MCF 10A (cell line): Measurements from ENCODE around the gene TARS1. TPM values are rescaled to one million over a fixed set of nuclear protein-coding genes. Genes with fewer than 3 reads are reported as not detected.

Experiments used
- BruUV-seq: library from RNA; stranded (reverse); fragments of 400-500 nt; replicated peaks from 2 replicates; lab custom pipeline; 2021; lab: Mats Ljungman, UMichigan
- CTCF ChIA-PET: fragments of 300-600 bp; sonication (Branson Sonifier 250); formaldehyde crosslinking; extraction: SDS; loops from one replicate; lab custom pipeline; 2021; ENCODE audit warnings: antibody characterized with exemption, inconsistent platforms; lab: Yijun Ruan, JAX
- POLR2A ChIA-PET: fragments of 300-600, 350-650 bp; sonication (Branson Sonifier 250); formaldehyde crosslinking; extraction: SDS; loops from one replicate; lab custom pipeline; 2020; ENCODE audit warnings: antibody characterized with exemption, inconsistent platforms; lab: Yijun Ruan, JAX
- DNase-seq: peaks from one replicate; pipeline ENCODE4 v3.0.0-alpha.2; 2018; ENCODE audit not compliant: unreplicated experiment
- H3K27ac Mint-ChIP-seq: one replicate; pipeline ENCODE4 v1.8.0; 2022; ENCODE audit warnings: mild to moderate bottlenecking, low read depth, mixed read lengths; ENCODE audit not compliant: unreplicated experiment
- H3K27me3 Mint-ChIP-seq: one replicate; pipeline ENCODE4 v1.8.0; 2022; ENCODE audit warnings: mixed read lengths; ENCODE audit not compliant: insufficient read depth, unreplicated experiment
- H3K36me3 Mint-ChIP-seq: one replicate; pipeline ENCODE4 v1.8.0; 2022; ENCODE audit warnings: mild to moderate bottlenecking, moderate library complexity, mixed read lengths; ENCODE audit not compliant: insufficient read depth, unreplicated experiment
- H3K4me1 Mint-ChIP-seq: one replicate; pipeline ENCODE4 v1.8.0; 2022; ENCODE audit warnings: mixed read lengths; ENCODE audit not compliant: insufficient read depth, unreplicated experiment
- H3K4me3 Mint-ChIP-seq: one replicate; pipeline ENCODE4 v1.8.0; 2022; ENCODE audit warnings: mild to moderate bottlenecking, moderate library complexity, mixed read lengths; ENCODE audit not compliant: unreplicated experiment
- H3K9me3 Mint-ChIP-seq: one replicate; pipeline ENCODE4 v1.8.0; 2022; ENCODE audit warnings: mixed read lengths; ENCODE audit not compliant: unreplicated experiment
- intact Hi-C: fragments of 100-400 bp; cut with micrococcal nuclease; formaldehyde crosslinking; loops from 2 replicates; pipeline ENCODE4 v1.14.1; 2022
- total RNA-seq: library from RNA; stranded (reverse); gene quantifications from 2 replicates; pipeline ENCODE4 v1.2.3, GENCODE V29; 2022
- TF ChIP-seq, protein P1 (sequence below): fragments of 200-600 bp; IDR thresholded peaks from one replicate; pipeline ENCODE4 v1.8.0; 2022; ENCODE audit warnings: antibody characterized with exemption, mild to moderate bottlenecking; ENCODE audit not compliant: unreplicated experiment

Gene TARS1
- total RNA-seq, 1 experiment from 2014 or later, result 469 TPM

DNA sequence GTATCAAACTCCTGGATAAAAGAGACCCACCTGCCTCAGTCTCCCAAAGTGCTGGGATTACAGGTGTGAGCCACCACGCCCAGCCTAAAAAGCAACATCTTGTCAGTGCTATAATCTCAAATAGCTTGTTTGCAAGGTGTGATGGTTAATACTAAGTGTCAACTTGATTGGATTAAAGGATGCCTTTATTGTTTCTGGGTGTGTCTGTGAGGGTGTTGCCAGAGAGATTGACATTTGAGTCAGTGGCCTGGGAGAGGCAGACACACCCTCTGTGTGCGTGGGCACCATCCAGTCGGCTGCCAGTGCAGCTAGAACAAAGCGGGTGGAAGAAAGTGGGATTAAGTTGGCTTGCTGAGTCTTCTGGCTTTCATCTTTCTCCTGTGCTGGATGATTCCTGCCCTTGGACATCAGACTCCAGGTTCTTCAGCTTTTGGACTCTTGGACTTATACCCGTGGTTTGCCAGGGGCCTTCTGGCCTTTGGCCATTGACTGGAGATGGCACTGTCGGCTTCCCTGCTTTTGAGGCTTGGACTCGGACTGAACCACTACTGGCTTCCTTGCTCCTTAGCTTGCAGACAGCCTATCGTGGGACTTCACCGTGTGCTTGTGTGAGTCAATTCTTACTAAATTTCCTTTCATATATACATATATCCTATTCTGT, 28.1 kb downstream of the TARS1 start:
- Mint-ChIP-seq H3K4me1 (no peaks in the 10 kb centered on the region), H3K9me3 (no peaks in the 10 kb centered on the region), H3K27ac (no peak overlapping the region), H3K36me3 (peaks cover 100% of the 10 kb centered on the region), H3K4me3 (no peak overlapping the region), H3K27me3 (no peaks in the 10 kb centered on the region)
- POLR2A ChIA-PET, result interaction anchor here (0.9 to 2.1 kb wide), 6 partner anchors 8 to 28 kb away, joined by 3 to 7 read pairs (median 4); partner anchors contain the start of gene TARS1
- CTCF ChIA-PET, result interaction anchor here (0.6 to 3.3 kb wide), 6 partner anchors 11 to 501 kb away, joined by 3 to 30 read pairs (median 7); partner anchors contain the start of gene RXFP3
- BruUV-seq, result no TSS peak
- peak; percentile 42 for DNase-seq
- TF ChIP-seq, protein P1, sequence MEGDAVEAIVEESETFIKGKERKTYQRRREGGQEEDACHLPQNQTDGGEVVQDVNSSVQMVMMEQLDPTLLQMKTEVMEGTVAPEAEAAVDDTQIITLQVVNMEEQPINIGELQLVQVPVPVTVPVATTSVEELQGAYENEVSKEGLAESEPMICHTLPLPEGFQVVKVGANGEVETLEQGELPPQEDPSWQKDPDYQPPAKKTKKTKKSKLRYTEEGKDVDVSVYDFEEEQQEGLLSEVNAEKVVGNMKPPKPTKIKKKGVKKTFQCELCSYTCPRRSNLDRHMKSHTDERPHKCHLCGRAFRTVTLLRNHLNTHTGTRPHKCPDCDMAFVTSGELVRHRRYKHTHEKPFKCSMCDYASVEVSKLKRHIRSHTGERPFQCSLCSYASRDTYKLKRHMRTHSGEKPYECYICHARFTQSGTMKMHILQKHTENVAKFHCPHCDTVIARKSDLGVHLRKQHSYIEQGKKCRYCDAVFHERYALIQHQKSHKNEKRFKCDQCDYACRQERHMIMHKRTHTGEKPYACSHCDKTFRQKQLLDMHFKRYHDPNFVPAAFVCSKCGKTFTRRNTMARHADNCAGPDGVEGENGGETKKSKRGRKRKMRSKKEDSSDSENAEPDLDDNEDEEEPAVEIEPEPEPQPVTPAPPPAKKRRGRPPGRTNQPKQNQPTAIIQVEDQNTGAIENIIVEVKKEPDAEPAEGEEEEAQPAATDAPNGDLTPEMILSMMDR, result no peak
- intact Hi-C loops, result no loop called here

DNA sequence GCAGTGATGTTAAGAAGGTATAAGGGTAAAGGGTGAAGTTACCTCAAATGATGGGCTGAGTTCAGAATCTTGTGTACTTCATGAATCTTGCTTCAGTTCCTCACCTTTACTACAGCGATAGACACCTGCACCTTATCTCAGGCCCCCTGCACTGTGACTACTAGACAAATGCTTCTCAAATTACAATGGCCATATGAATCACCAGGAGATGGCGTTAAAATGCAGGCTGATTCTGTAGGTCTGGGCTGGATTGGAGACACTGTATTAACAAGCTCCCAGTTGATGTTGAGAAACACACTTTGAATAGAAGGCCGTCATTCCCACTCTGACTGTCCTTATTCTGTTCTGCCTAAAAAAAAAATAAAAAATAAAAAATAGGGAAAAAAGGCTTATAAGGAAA, 29.8 kb downstream of the TARS1 start:
- H3K9me3 Mint-ChIP-seq, result no peaks in the 10 kb centered on the region
- no TSS peak for BruUV-seq
- no peaks in the 10 kb centered on the region for H3K27me3 Mint-ChIP-seq
- no peaks in the 10 kb centered on the region for H3K4me1 Mint-ChIP-seq
- CTCF ChIA-PET, result interaction anchor here (0.6 to 3.3 kb wide), 6 partner anchors 49 to 553 kb away, joined by 3 to 30 read pairs (median 7); partner anchors contain the start of gene RXFP3
- no peak overlapping the region for H3K27ac Mint-ChIP-seq
- intact Hi-C loops, result loop anchor here (10.0 kb wide), 1 partner anchor 464 kb away; the partner anchor contains the start of gene RXFP3
- DNase-seq, result peak; percentile 33
- no peak overlapping the region for H3K4me3 Mint-ChIP-seq
- POLR2A ChIA-PET, result interaction anchor here (2.1 kb wide), 1 partner anchor 30 kb away, joined by 7 read pairs; the partner anchor contains the start of gene TARS1
- TF ChIP-seq, protein P1, result no peak
- H3K36me3 Mint-ChIP-seq, result peaks cover 95% of the 10 kb centered on the region

DNA sequence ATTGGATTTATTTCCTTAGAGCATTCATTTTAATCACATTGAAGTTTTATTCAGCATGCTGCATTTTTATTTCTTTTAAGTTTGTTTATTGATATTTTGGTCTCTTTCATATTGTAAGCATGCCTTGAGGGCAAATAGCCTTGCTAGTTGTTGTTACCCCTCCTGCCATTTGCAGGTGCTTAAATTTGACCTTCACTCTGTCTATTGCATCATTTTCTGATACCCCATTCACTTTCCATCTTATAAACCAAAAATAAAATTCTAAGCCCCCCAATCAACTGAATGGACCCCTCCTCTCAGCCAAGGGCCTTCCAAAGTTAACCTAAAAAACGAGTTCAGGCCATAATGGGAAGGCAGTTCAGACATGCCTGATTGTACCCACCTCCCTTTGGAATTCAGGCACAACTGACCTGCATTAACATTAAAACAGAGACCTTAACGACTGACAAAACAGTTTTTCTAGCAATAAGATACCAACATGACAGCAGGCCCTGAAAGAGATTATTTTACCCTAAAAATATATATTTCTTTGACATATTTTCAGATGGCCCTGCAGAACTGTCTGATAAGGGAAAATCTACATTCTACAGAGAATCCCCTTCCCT, 32.1 kb downstream of the TARS1 start:
- TF ChIP-seq, protein P1, result no peak
- intact Hi-C loops, result loop anchor here (10.0 kb wide), 1 partner anchor 462 kb away; the partner anchor contains the start of gene RXFP3
- Mint-ChIP-seq H3K4me1 (no peaks in the 10 kb centered on the region), H3K4me3 (no peak overlapping the region), H3K36me3 (peaks cover 89% of the 10 kb centered on the region), H3K27me3 (no peaks in the 10 kb centered on the region), H3K9me3 (no peaks in the 10 kb centered on the region), H3K27ac (no peak overlapping the region)
- CTCF ChIA-PET, result no interaction called here
- BruUV-seq, result no TSS peak
- no peak for DNase-seq
- POLR2A ChIA-PET, result no interaction called here

DNA sequence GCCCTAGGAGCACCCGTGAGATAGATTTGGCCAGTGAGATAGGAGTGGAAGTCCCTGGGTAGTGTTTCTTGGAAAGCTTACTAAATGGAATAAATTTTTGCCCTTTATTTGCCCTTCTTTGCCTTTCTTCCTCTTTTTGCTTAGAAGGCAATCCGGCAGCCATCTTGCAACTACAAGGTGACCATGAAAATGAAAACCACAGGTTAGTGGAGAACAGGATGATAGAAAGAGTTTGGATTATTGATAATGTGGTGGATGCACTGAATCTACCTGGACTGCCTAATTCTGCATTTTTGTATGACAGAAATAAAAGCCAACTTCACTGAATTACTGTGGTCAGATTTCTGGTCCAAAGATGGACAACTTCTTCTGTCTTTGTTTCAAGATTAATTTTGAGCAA, 33.2 kb downstream of the TARS1 start:
- intact Hi-C loops, result loop anchor here (10.0 kb wide), 1 partner anchor 461 kb away; the partner anchor contains the start of gene RXFP3
- ChIA-PET CTCF (interaction anchor here (0.7 kb wide), 1 partner anchor 10 kb away, joined by 3 read pairs; no protein-coding TSS in a partner anchor), POLR2A (no interaction called here)
- H3K27ac Mint-ChIP-seq, result no peak overlapping the region
- H3K36me3 Mint-ChIP-seq, result peaks cover 87% of the 10 kb centered on the region
- no peak overlapping the region for H3K4me3 Mint-ChIP-seq
- DNase-seq, result no peak
- TF ChIP-seq, protein P1, result no peak
- H3K4me1 Mint-ChIP-seq, result no peaks in the 10 kb centered on the region
- no TSS peak for BruUV-seq
- H3K27me3 Mint-ChIP-seq, result no peaks in the 10 kb centered on the region
- no peaks in the 10 kb centered on the region for H3K9me3 Mint-ChIP-seq
